K562 (cell line): Measurements from ENCODE around the gene PSAP. TPM values are rescaled to one million over a fixed set of nuclear protein-coding genes. Genes with fewer than 3 reads are reported as not detected.

ENCODE experiments used
- BCLAF1 ChIP-seq, 2 experiments: fragments of 450-650 bp in 1 of 2; IDR thresholded peaks; 2 replicates each; pipeline ENCODE4 v1.6.1; 2011 to 2017; ENCODE audit warnings: low read depth in 2 of 2, antibody characterized with exemption in 1 of 2, borderline replicate concordance in 1 of 2, low read length in 1 of 2, mild to moderate bottlenecking in 1 of 2, mixed read lengths in 1 of 2; ENCODE audit not compliant: control insufficient read depth in 1 of 2
- DPF2 ChIP-seq: fragments of 450-650 bp; IDR thresholded peaks from 2 replicates; pipeline ENCODE4 v1.6.1; 2016
- KAT2B ChIP-seq: IDR thresholded peaks from one replicate; pipeline ENCODE4 v1.6.1; 2012; ENCODE audit warnings: low read depth, mild to moderate bottlenecking, control low read depth, inconsistent platforms, low read length, moderate library complexity
- TRIM24 ChIP-seq, 2 experiments: fragments of 450-650 bp; IDR thresholded peaks; 2 replicates each; pipeline ENCODE4 v1.6.1; 2016
- UBTF ChIP-seq, 2 experiments: IDR thresholded peaks; 2 replicates each; pipeline ENCODE4 v1.6.1; 2012; ENCODE audit warnings: improper control_type of control experiment in 2 of 2, low read depth in 2 of 2, low read length in 2 of 2, borderline replicate concordance in 1 of 2
- ZBTB17 ChIP-seq: fragments of 450-650 bp; formaldehyde crosslinking; IDR thresholded peaks from 2 replicates; pipeline ENCODE4 v1.4.0; 2020; ENCODE audit warnings: mild to moderate bottlenecking
- ZNF589 ChIP-seq: fragments of 200-800 bp; sonication (Bioruptor generic); IDR thresholded peaks from 2 replicates; pipeline ENCODE4 v1.6.1; 2016; ENCODE audit warnings: low read depth, missing genetic modification characterization, missing compliant biosample characterization
- ZNF639 ChIP-seq, 2 experiments: fragments of 200-800 bp in 1 of 2; sonication (Bioruptor generic) in 1 of 2; sonication (generic) in 1 of 2; formaldehyde crosslinking in 1 of 2; IDR thresholded peaks in 1 of 2; conservative IDR thresholded peaks in 1 of 2; 2 replicates each; pipeline versions ENCODE4 v1.5.0 to v1.6.1; 2016 to 2020; ENCODE audit warnings: missing compliant biosample characterization in 1 of 2, missing genetic modification characterization in 1 of 2, missing genetic modification reagents in 1 of 2
- polyA plus RNA-seq, 8 experiments: library from polyadenylated mRNA; depleted of rRNA in 4 of 8; stranded (reverse) in 5 of 8; unstranded in 3 of 8; fragments of >200 nt; fragmentation: Nextera tagmentation in 2 of 8; fragmentation: Illumina TruSeq in 1 of 8; extraction: Ambion mirVana in 2 of 8; extraction: Trizol in 1 of 8; gene quantifications; 2 replicates each; pipeline versions ENCODE4 v1.2.1 to v1.2.3, GENCODE V29; 2011 to 2014; ENCODE audit warnings: inconsistent platforms in 1 of 8, missing spikeins in 1 of 8
- total RNA-seq, 7 experiments: library from RNA; depleted of rRNA in 6 of 7; stranded (reverse); fragments of >200 nt in 6 of 7; fragmentation: Illumina TruSeq in 2 of 7; extraction: Trizol in 2 of 7; gene quantifications; 2 replicates each; pipeline versions ENCODE4 v1.2.1 to v1.2.3, GENCODE V29; 2011 to 2021; ENCODE audit warnings: low replicate concordance in 1 of 7

Gene PSAP
- total and polyA plus RNA-seq, 9 of the 15 experiments (the other 6 are each of a cell fraction or from before 2014, with no cell fraction given), result 245 to 700 (median 429) TPM

- no peak for TF ChIP-seq BCLAF1 (IDR thresholded peaks at IDR 0.05; ENCODE audit: borderline replicate concordance in 1 of 2, control insufficient read depth in 1 of 2, low read depth in 2 of 2, low read length in 1 of 2)
- TF ChIP-seq ZNF589 (CRISPR knock-in tag), result no peak
- no peak for TF ChIP-seq UBTF (IDR thresholded peaks at IDR 0.05; ENCODE audit: borderline replicate concordance in 1 of 2, low read depth in 2 of 2, low read length in 2 of 2)
- TF ChIP-seq KAT2B, result no peak
- no peak for TF ChIP-seq DPF2
- no peak for TF ChIP-seq ZNF639 (CRISPR knock-in tag; conservative IDR thresholded peaks at IDR 0.05 in 1 of 2, IDR thresholded peaks at IDR 0.05 in 1 of 2)
- no peak for TF ChIP-seq ZBTB17 (CRISPR knock-in tag)
- TF ChIP-seq TRIM24 (IDR thresholded peaks at IDR 0.05), result no peak
Measured at GRCh38 chr10:71850021-71850742, 869 bp downstream of the PSAP start (continued).
